SHP77 treated with DMSO at 0.1 percent for 48 hours (cell line): ENCODE data around the gene CHST12.
A peak's percentile ranks its signal among the peaks of the same experiment; 100 is the strongest.
"Not testable (repeated sequence)": the region's sequence is repeated elsewhere in the genome, so short reads cannot be mapped to it uniquely, and the experiment has no call there.

Experiments
- DNase-seq: peaks from one replicate; lab custom pipeline; 2025; lab: John Stamatoyannopoulos, UW

CHST12 gene

GRCh38 chr7:2403014-2403717, at the start of gene CHST12:
CHST12 (plus strand) TSS chr7:2403611; CDS start chr7:2432640, 29,029 bp downstream.
- DNase-seq = peak; percentile 92

- DNase-seq = no peak
Observed at GRCh38 chr7:2353936-2354185, 49.5 kb upstream of the CHST12 start.

GRCh38 chr7:2354186-2354938, 49.0 kb upstream of the CHST12 start, which contains the start of gene EIF3B:
EIF3B (plus strand) TSS chr7:2354827; CDS start chr7:2354922, 95 bp downstream.
- DNase-seq = peak; percentile 99

GRCh38 chr7:2354939-2355704, 48.3 kb upstream of the CHST12 start:
- no peak for DNase-seq

- DNase-seq = no peak
Observed at GRCh38 chr7:2355705-2356008, 47.8 kb upstream of the CHST12 start.

- no peak for DNase-seq
Observed at GRCh38 chr7:2357165-2357564, 46.2 kb upstream of the CHST12 start.

GRCh38 chr7:2357571-2357970, 45.8 kb upstream of the CHST12 start:
- DNase-seq = no peak

- no peak for DNase-seq
Observed at GRCh38 chr7:2358968-2359527, 44.4 kb upstream of the CHST12 start.

- no peak for DNase-seq
Observed at GRCh38 chr7:2359610-2360009, 43.8 kb upstream of the CHST12 start.

- DNase-seq = no peak
Observed at GRCh38 chr7:2360796-2361195, 42.6 kb upstream of the CHST12 start.

- no peak for DNase-seq
Observed at GRCh38 chr7:2362385-2363088, 40.9 kb upstream of the CHST12 start.

- DNase-seq = no peak
Observed at GRCh38 chr7:2369139-2369538, 34.3 kb upstream of the CHST12 start.

- no peak for DNase-seq
Observed at GRCh38 chr7:2371329-2371728, 32.1 kb upstream of the CHST12 start.

- DNase-seq = no peak
Observed at GRCh38 chr7:2372724-2373123, 30.7 kb upstream of the CHST12 start.

- no peak for DNase-seq
Observed at GRCh38 chr7:2373124-2373556, 30.3 kb upstream of the CHST12 start.

GRCh38 chr7:2373646-2374045, 29.8 kb upstream of the CHST12 start:
- no peak for DNase-seq

- no peak for DNase-seq
Observed at GRCh38 chr7:2374401-2374800, 29.0 kb upstream of the CHST12 start.

GRCh38 chr7:2374830-2375728, 28.3 kb upstream of the CHST12 start:
- DNase-seq = no peak

- DNase-seq = no peak
Observed at GRCh38 chr7:2376351-2377154, 26.9 kb upstream of the CHST12 start.

- not testable (repeated sequence) for DNase-seq
Observed at GRCh38 chr7:2377492-2377891, 25.9 kb upstream of the CHST12 start.
